HAP-1 (cell line): ENCODE measurements around the gene RPS5.
"Not testable (repeated sequence)": the region's sequence is repeated elsewhere in the genome, so short reads cannot be mapped to it uniquely, and the experiment has no call there.

Experiments
- DNase-seq, 2 experiments: peaks; one replicate each; pipeline ENCODE4 v3.0.0-alpha.2; 2016 to 2020; ENCODE audit warnings: low spot score in 2 of 2
- H3K27me3 ChIP-seq: fragments of 250-450 bp; sonication (Bioruptor Pico); 2 replicates; pipeline ENCODE4 v1.5.1; 2020; ENCODE audit warnings: low read depth, mild to moderate bottlenecking, moderate library complexity
- H3K36me3 ChIP-seq: fragments of 250-450 bp; sonication (Bioruptor Pico); replicated peaks from 2 replicates; pipeline ENCODE4 v1.5.1; 2020; ENCODE audit warnings: mild to moderate bottlenecking
- H3K4me1 ChIP-seq: fragments of 250-450 bp; sonication (Bioruptor Pico); 2 replicates; pipeline ENCODE4 v1.5.1; 2020; ENCODE audit warnings: mild to moderate bottlenecking
- H3K4me3 ChIP-seq: fragments of 250-450 bp; sonication (Bioruptor Pico); 2 replicates; pipeline ENCODE4 v1.5.1; 2020; ENCODE audit warnings: mild to moderate bottlenecking, moderate library complexity
- H3K9me3 ChIP-seq: fragments of 250-450 bp; sonication (Bioruptor Pico); 2 replicates; pipeline ENCODE4 v1.5.1; 2020; ENCODE audit warnings: mild to moderate bottlenecking, moderate library complexity
- in situ Hi-C: fragments of 300-500 bp; cut with MboI; formaldehyde crosslinking; loops from 3 replicates; pipeline ENCODE4 v1.14.3; 2020; ENCODE audit warnings: low sequenced_read_pairs, inconsistent platforms, mixed read lengths

RPS5 gene

DNA sequence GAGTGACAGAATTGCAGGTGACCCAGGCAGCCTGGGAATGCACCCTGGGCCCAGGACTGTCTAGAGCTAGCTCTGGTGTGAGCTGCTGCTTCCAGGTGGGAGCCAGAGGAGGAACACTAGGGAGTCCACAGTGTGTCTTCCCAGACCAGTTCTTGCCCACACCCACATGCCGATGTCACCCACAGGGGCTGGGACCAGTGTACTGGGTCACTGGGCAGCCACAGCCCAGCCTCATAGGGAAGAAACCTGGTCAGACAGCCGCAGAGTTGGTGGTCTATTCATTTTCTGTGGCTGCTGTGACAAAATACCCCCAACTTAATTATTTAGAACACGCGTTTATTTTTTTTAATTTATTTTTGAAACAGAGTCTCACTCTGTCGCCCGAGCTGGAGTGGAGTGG lies 11.5 kb downstream of the RPS5 start:
- H3K4me3 ChIP-seq: no peak overlapping the region
- H3K9me3 ChIP-seq: no peaks in the 10 kb centered on the region
- no peaks in the 10 kb centered on the region for H3K27me3 ChIP-seq
- in situ Hi-C loops: no loop called here
- H3K36me3 ChIP-seq: peaks cover 21% of the 10 kb centered on the region
- H3K4me1 ChIP-seq: peaks cover 15% of the 10 kb centered on the region
- no peak for DNase-seq

DNA sequence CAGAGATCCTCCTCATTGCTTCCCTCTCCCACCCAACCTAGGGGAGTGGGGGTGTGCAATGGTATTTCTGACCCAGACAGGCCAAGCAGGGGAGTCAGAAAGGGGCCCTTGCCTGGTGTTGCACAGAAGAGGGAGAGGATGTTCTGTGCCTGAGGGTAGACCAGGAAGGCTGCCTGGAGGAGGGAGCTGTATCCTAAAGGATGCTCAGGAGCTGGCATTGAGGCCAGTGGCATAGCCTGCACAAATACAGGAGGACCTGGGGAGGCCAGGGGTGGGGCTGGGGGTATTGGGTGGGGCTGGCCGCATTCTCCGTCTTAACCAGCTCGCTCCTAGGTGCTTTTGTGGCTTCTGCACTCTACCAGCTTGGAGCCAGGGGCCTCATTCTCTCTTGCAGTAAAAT lies 12.8 kb downstream of the RPS5 start:
- Histone ChIP-seq H3K4me1 (peaks cover 15% of the 10 kb centered on the region), H3K9me3 (no peaks in the 10 kb centered on the region), H3K4me3 (no peak overlapping the region), H3K27me3 (no peaks in the 10 kb centered on the region), H3K36me3 (peaks cover 8% of the 10 kb centered on the region)
- in situ Hi-C loops: no loop called here
- DNase-seq: no peak

DNA sequence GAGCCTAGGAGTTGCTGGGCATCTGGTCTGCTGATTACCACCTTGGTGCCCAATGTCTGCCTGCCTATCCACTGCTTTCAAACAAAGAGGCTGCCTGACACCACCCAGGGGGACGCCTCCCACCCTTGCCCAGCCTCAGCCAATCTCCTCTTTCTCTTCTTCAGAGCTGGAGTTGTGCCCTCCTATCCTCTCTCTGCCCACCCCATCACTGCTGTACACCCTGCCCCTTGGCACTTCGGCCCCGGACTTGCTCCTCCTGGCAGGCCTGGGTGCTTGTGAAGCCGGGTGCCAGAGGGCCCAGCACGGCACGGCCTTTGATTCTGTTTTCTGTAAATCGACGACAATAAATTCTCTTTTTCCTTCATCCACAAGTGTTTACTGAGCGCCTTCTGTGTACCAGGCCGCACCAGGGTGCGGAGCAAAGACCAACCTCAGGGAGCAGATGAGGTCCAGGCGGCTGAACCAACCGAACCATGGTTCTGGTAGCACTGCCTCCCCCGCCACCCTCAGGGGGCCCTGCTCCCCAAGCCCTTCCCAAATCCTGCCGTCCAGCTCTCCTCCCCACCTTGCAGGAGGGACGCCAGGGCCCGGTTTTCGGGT lies 13.3 kb downstream of the RPS5 start:
- in situ Hi-C loops: no loop called here
- no peak for DNase-seq
- Histone ChIP-seq H3K4me1 (peaks cover 15% of the 10 kb centered on the region), H3K4me3 (peak overlapping the region; percentile 21), H3K9me3 (no peaks in the 10 kb centered on the region), H3K36me3 (peaks cover 4% of the 10 kb centered on the region), H3K27me3 (no peaks in the 10 kb centered on the region)

DNA sequence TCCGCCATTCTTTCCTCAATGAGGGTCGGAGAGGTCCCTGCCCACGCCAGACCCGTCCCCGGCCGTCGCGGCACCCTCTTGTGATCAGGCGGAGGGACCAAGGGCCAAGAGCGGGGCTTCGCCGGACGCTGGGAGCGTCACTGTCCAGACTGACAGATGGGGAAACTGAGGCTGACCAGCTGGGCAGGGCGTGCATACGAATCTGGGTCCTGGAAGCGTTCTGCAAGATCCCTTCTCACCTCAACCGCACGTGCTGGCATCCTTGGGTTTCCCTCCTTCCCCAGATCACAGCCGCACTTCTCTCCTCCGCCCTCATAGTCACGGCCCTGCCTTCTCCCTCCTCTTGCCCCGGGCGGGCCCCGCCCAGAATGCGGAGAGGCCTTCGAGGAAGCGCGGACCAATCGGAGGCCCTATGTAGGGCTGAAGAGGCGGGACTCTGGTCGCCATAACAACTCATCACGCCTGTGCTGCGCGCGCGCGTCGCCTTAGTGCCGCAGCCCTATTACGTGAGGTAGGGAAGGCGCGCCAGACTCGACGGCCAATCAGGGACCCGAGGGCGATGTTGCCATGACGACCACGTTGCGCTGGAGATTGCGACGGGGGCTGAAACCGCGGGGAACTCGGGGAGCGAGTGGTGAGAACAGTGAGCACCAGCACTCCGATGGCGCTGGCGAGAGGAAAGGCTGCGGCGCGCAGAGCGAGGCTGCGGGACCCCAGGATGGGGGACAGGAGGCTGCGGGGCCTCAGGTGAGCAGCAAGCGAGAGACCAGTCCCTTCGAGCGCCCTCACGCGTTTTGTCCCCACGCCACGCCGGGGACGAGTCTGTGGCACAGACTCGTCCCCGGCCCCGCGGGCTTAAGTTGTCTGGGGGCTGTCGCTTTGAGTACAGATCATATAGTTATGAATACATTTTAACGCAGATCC lies 14.1 kb downstream of the RPS5 start:
- in situ Hi-C loops: no loop called here
- H3K9me3 ChIP-seq: no peaks in the 10 kb centered on the region

DNA sequence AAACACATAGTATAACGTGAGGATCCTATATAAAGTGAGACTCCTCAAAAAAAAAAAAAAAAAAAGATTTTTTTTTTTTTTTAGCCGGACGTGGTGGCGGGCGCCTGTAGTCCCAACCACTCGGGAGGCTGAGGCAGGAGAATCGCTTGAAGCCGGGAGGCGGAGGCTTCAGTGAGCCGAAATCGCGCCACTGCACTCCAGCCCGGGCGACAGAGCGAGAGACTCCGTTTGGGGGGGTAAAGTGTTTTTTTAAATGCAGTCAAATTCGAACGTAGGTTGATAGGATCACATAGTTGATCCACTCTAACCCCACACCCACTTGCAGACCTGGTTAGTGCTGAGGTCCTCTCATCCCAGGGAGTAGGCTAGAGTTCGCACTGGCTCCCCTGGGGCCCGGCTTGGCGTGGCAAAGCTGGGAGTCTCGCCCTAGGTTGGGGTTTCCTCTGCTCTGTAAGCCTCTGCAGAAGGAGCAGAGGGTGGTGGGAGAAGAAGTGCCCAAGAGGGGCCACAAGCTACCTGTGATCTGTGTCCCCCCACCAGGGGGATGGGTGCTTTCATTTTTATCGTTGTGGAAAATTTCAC lies 14.9 kb downstream of the RPS5 start:
- no peaks in the 10 kb centered on the region for H3K9me3 ChIP-seq
- peaks cover 15% of the 10 kb centered on the region for H3K4me1 ChIP-seq
- no peak for DNase-seq
- no peaks in the 10 kb centered on the region for H3K27me3 ChIP-seq
- in situ Hi-C loops: no loop called here
- peaks cover 5% of the 10 kb centered on the region for H3K36me3 ChIP-seq
- H3K4me3 ChIP-seq: peak overlapping the region; percentile 57

More for the DNA sequence above, 14.1 kb downstream of the RPS5 start:
- H3K4me3 ChIP-seq: peak overlapping the region; percentile 57
- DNase-seq: peak; percentile 96 to 100
- peaks cover 4% of the 10 kb centered on the region; the same call in 1 of the 2 replicates for H3K36me3 ChIP-seq
- H3K27me3 ChIP-seq: no peaks in the 10 kb centered on the region
- peaks cover 15% of the 10 kb centered on the region for H3K4me1 ChIP-seq

DNA sequence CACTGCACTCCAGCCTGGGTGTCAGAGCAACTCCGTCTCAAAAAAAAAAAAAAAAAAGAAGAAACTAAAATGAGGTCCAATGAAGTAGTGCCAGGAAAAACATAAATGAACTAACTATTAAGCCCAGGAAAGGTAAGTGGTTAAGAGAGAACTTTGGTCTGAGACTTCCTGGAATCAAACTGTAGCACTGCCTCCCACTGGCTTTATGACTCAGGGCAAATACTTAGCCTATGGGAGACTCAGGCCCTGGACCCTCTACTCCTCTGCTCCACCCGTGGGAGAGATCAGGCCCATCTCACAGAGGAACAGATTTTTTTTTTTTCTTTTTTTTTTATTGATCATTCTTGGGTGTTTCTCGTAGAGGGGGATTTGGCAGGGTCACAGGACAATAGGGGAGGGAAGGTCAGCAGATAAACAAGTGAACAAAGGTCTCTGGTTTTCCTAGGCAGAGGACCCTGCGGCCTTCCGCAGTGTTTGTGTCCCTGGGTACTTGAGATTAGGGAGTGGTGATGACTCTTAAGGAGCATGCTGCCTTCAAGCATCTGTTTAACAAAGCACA lies 16.9 kb downstream of the RPS5 start:
- H3K4me3 ChIP-seq, in situ Hi-C loops, H3K27me3 ChIP-seq, H3K36me3 ChIP-seq, H3K9me3 ChIP-seq, DNase-seq: not testable (repeated sequence)
- H3K4me1 ChIP-seq: peaks cover 19% of the 10 kb centered on the region

DNA sequence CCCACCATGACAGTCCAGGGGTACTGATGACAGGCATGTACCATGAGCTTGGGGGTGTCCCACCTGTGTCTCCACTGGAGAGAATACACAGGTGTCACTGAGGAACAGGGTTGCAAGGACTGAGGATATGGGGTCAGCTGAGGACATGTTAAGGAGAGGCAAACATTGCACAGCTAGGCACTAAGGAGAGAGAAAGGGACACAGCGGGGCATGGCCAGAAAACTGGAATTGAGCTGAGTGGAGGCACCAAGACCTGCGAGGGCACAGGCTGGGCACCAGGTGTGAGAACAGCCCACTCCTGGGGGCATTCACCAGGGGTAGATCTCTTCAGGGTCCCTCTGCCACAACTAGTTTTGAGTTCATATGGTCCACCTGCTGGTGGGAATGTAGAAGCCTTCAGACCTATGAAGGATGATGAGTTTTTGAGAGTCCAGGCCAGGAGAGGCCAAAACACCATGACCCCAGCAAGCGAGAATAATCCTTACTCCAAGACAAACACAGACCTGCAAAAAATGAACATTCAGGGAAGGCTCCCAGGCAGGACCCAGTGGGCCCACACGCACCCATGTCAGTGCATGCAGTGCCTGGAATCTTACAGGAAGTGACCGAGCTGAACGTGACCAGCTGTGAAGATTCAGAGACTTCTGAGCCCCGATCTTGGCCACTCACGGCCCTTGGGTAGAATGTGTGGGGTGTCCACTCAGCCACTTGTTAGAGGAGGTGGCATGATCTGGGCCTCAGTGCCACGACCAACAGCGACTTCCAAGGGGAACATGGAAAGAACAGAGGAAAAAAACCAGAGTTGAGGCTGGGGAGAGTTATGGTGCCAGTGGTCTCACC lies 20.0 kb downstream of the RPS5 start:
- Histone ChIP-seq H3K4me3 (peak overlapping the region; percentile 97), H3K4me1 (peaks cover 17% of the 10 kb centered on the region), H3K9me3 (no peaks in the 10 kb centered on the region), H3K36me3 (peaks cover 8% of the 10 kb centered on the region), H3K27me3 (no peaks in the 10 kb centered on the region)
- in situ Hi-C loops: no loop called here
- DNase-seq: no peak

DNA sequence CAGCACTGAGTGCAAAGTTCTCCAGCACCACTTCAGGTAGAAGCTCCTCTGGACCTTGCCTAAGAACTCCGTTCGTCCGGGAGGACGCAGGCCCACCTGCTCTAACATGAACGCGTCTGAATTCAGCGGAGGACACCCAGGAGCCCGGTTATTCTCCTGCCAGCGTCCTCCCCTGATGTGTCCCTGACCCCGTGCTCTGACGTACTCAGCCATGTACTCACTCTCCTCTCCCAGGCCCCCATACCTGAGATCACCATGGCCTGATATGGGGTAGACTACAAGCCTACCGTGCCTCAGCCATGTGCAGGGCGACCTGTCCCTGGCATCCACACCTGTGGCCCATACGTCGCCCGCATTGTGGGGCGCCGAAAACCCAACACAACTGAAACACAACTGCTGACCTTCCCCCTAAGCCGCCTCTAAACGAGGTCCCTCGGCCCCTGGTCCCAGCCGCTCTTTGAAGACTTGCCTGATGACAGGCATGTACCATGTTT lies 20.6 kb downstream of the RPS5 start:
- peaks cover 12% of the 10 kb centered on the region for H3K36me3 ChIP-seq
- in situ Hi-C loops: no loop called here
- peak overlapping the region; percentile 97 for H3K4me3 ChIP-seq
- no peaks in the 10 kb centered on the region for H3K27me3 ChIP-seq
- DNase-seq: no peak
- no peaks in the 10 kb centered on the region for H3K9me3 ChIP-seq
- H3K4me1 ChIP-seq: peaks cover 14% of the 10 kb centered on the region

DNA sequence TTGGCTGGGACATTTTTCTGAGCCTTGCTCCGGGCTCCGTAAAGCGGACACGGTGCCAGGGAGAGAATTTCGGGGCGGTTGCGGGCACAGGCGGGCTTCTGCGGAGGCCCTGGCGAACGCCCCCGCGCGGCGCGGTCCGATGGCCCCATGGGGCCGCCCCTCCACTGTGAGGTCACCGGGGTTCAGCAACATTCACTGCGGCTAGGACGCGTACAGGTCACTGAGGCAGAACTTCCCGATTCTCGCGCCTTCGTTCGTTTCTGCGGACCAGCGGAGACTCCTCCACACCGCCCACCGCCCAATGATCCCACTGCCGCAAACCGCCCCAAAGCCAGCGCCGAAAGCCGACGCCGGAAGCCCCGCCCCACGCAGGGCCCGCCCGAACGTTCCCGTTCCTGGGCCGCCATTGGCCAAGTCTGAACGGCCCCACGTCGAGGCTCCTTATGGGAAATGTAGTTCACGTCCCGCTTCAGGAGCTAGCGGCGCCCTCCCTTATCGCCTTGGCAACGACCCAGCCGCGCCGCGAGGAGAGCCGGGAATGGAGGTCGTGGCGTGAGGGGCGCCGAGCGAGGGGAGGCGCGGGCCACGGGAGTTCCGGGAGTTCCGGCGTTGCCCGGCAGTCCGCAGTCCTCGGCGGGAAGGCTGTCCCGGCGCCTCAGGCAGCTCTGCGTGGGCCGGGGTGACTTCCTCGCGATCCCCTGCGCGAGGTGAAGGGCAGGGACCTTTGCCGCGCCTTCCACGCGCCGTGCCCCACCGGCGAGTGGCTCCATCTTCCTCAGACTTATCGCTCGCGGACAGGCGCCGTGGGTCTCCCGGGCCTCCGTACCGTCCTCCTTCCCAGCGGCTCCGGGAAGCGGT lies 21.3 kb downstream of the RPS5 start, which contains the start of gene ZNF584:
Gene ZNF584 (plus strand): TSS at position 498 of the 858 bp plus-strand sequence. CDS start 499 bp downstream, outside the sequence.
- in situ Hi-C loops: no loop called here
- peak within 1 kb of the TSS; percentile 97 for H3K4me3 ChIP-seq
- H3K9me3 ChIP-seq: no peaks in the 10 kb centered on the region

DNA sequence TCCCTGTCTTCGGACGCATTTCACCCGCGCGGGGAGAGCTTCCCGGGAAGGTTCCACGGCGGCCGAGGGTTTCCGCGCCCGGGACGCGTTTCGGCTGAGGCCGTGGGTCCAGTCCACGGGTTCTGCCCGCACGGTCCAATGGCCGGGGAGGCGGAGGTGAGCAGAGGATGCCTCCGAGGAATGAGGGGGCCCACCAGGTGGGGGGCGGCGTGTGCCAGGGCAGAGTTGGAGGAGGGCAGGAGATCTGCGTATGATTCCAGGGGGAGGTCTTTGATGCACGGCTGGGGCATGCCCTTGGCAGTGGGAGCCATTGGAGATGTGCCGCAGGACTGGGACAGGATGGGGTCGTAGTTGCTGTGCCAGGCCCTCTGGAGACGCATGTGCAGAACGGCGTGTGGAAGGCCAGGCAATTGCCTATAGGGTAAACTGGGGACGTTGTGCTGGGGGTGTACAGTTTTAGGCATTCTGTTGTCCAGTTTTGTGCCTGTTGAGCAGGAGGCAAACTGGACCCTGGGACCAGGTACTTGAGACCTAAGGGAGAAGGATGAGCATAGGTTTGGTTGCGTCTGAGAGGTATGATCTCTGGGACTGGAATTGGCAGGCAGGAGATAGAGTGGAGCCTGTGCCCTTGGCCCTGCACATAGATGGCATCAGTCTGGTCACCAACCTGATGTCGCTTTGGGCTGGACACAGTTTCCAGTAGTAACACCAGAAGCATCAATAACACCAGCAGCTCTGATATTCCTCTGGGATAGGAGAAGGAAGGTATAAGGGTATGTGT lies 22.1 kb downstream of the RPS5 start:
- peak in 1 of 2 experiments; percentile 63 for DNase-seq
- in situ Hi-C loops: no loop called here

More for the DNA sequence above, 21.3 kb downstream of the RPS5 start, which contains the start of gene ZNF584:
- Histone ChIP-seq H3K36me3 (peaks cover 8% of the 10 kb centered on the region), H3K4me1 (peaks cover 9% of the 10 kb centered on the region), H3K27me3 (no peaks in the 10 kb centered on the region)
- peak; percentile 96 to 97 for DNase-seq

DNA sequence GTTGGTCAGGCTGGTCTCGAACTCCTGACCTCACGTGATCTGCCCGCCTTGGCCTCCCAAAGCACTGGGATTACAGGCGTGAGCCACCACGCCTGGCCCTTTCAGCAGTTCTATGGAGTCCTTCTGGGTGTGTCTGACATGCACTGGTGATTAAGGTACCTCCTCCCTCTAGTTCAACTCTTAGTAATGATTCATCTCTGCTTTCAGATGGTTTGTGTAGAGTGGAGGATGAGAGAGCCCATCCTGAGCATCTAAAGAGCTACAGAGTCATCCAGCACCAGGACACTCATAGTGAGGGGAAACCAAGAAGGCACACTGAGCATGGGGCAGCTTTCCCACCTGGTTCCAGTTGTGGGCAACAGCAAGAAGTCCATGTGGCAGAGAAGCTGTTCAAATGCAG lies 29.5 kb downstream of the RPS5 start:
- H3K4me3 ChIP-seq: no peak overlapping the region
- in situ Hi-C loops: no loop called here
- no peaks in the 10 kb centered on the region for H3K4me1 ChIP-seq
- DNase-seq: no peak
- no peaks in the 10 kb centered on the region for H3K27me3 ChIP-seq
- H3K36me3 ChIP-seq: peaks cover 51% of the 10 kb centered on the region
- H3K9me3 ChIP-seq: no peaks in the 10 kb centered on the region

More for the DNA sequence above, 22.1 kb downstream of the RPS5 start:
- Histone ChIP-seq H3K9me3 (no peaks in the 10 kb centered on the region), H3K36me3 (peaks cover 8% of the 10 kb centered on the region), H3K4me1 (peaks cover 9% of the 10 kb centered on the region), H3K27me3 (no peaks in the 10 kb centered on the region), H3K4me3 (peak overlapping the region; percentile 97)

DNA sequence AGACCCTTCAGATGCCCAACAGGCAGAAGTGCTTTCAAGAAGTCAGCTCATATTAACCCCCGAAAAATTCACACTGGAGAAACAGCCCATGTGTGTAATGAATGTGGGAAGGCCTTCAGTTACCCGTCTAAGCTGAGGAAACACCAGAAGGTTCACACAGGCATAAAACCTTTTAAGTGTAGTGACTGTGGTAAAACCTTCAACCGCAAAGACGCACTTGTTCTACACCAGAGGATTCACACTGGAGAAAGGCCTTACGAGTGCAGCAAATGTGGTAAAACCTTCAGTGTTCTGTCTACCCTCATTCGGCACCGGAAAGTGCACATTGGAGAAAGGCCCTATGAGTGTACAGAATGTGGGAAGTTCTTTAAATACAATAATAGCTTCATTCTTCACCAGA lies 30.0 kb downstream of the RPS5 start:
- H3K4me3 ChIP-seq: no peak overlapping the region
- peaks cover 51% of the 10 kb centered on the region for H3K36me3 ChIP-seq
- in situ Hi-C loops: no loop called here
- H3K9me3 ChIP-seq: no peaks in the 10 kb centered on the region
- DNase-seq: no peak
- H3K27me3 ChIP-seq: no peaks in the 10 kb centered on the region
- no peaks in the 10 kb centered on the region for H3K4me1 ChIP-seq
